Panc1 (cell line): ENCODE results near the gene KLHL8.

ENCODE experiments used
- CTCF ChIP-seq: fragments of 450-650 bp; IDR thresholded peaks from 2 replicates; pipeline ENCODE4 v1.5.1; 2017; ENCODE audit warnings: mild to moderate bottlenecking
- POLR2AphosphoS5 ChIP-seq: IDR thresholded peaks from 2 replicates; pipeline ENCODE4 v1.6.1; 2012; ENCODE audit warnings: mild to moderate bottlenecking, low read depth, low read length, moderate library complexity
- SIN3A ChIP-seq: IDR thresholded peaks from 2 replicates; pipeline ENCODE4 v1.6.1; 2012; ENCODE audit warnings: low read depth, mild to moderate bottlenecking, low read length, moderate library complexity, borderline replicate concordance; ENCODE audit not compliant: insufficient read depth
- TCF7L2 ChIP-seq: IDR thresholded peaks from 2 replicates; pipeline ENCODE4 v1.6.1; 2011; ENCODE audit warnings: mild to moderate bottlenecking, low read depth, low read length, inconsistent platforms

- TF ChIP-seq CTCF (no peak), TCF7L2 (no peak), POLR2AphosphoS5 (no peak), SIN3A (no peak)
Measured at GRCh38 chr4:87266986-87267385, 46.6 kb upstream of the KLHL8 start.
